K562 (cell line): ENCODE data around the gene HEPHL1. TPM values are rescaled to one million over a fixed set of nuclear protein-coding genes. Genes with fewer than 3 reads are reported as not detected.

Experiments used
- ERF ChIP-seq: fragments of 450-650 bp; formaldehyde crosslinking; IDR thresholded peaks from 2 replicates; pipeline ENCODE4 v1.4.0; 2020; ENCODE audit warnings: mild to moderate bottlenecking, mixed read lengths
- ETV1 ChIP-seq: fragments of 450-650 bp; conservative IDR thresholded peaks from 2 replicates; pipeline ENCODE4 v1.6.1; 2016; ENCODE audit warnings: missing genetic modification characterization, control low read depth, low read depth, missing compliant biosample characterization
- EZH2 ChIP-seq: IDR thresholded peaks from 2 replicates; pipeline ENCODE4 v1.6.1; 2012; ENCODE audit warnings: low read depth, mild to moderate bottlenecking, inconsistent platforms, low read length, borderline replicate concordance
- LEF1 ChIP-seq: fragments of 450-650 bp; IDR thresholded peaks from 2 replicates; pipeline ENCODE4 v1.6.1; 2016; ENCODE audit warnings: mild to moderate bottlenecking
- MYBL2 ChIP-seq, 2 experiments: fragments of 450-650 bp in 1 of 2; sonication (generic) in 1 of 2; formaldehyde crosslinking in 1 of 2; IDR thresholded peaks; 2 replicates each; pipeline versions ENCODE4 v1.6.1 to v1.8.1; 2017 to 2022; ENCODE audit warnings: borderline replicate concordance in 1 of 2, inconsistent platforms in 1 of 2, low read depth in 1 of 2, mild to moderate bottlenecking in 1 of 2, missing genetic modification reagents in 1 of 2, moderate library complexity in 1 of 2
- NBN ChIP-seq: fragments of 450-650 bp; IDR thresholded peaks from 2 replicates; pipeline ENCODE4 v1.6.1; 2016; ENCODE audit warnings: low read depth, mild to moderate bottlenecking
- PKNOX1 ChIP-seq: fragments of 450-650 bp; IDR thresholded peaks from 2 replicates; pipeline ENCODE4 v1.6.1; 2016
- RUNX1 ChIP-seq: sonication (generic); IDR thresholded peaks from 2 replicates; pipeline ENCODE4 v1.6.1; 2016; ENCODE audit warnings: antibody characterized with exemption, low read depth
- SMAD4 ChIP-seq: fragments of 250-450 bp; sonication (Bioruptor Pico); conservative IDR thresholded peaks from 2 replicates; pipeline ENCODE4 v1.8.0; 2021; ENCODE audit warnings: inconsistent platforms, mild to moderate bottlenecking, moderate library complexity
- STAT5A ChIP-seq: IDR thresholded peaks from 2 replicates; pipeline ENCODE4 v1.6.1; 2012; ENCODE audit warnings: low read length, inconsistent platforms, borderline replicate concordance
- TBP ChIP-seq: optimal IDR thresholded peaks from 2 replicates; pipeline ENCODE3; 2011; ENCODE audit warnings: low read depth, low read length, improper control_type of control experiment
- TCFL5 ChIP-seq: fragments of 250-450 bp; sonication (Bioruptor Pico); conservative IDR thresholded peaks from 2 replicates; pipeline ENCODE4 v1.6.1; 2021; ENCODE audit warnings: mild to moderate bottlenecking, moderate library complexity, matching md5 sums
- VEZF1 ChIP-seq: fragments of 200-800 bp; sonication (Bioruptor generic); IDR thresholded peaks from 2 replicates; pipeline ENCODE4 v1.6.1; 2017; ENCODE audit warnings: missing genetic modification characterization, missing compliant biosample characterization
- ZBTB12 ChIP-seq: fragments of 250-450 bp; sonication (Bioruptor Pico); IDR thresholded peaks from 2 replicates; pipeline ENCODE4 v1.4.0; 2020
- ZBTB43 ChIP-seq: sonication (generic); formaldehyde crosslinking; IDR thresholded peaks from 2 replicates; pipeline ENCODE4 v1.8.0; 2023; ENCODE audit warnings: mild to moderate bottlenecking, missing genetic modification reagents
- ZFPM2 ChIP-seq: fragments of 250-450 bp; sonication (Bioruptor Pico); IDR thresholded peaks from 2 replicates; pipeline ENCODE4 v1.5.1; 2022; ENCODE audit warnings: mild to moderate bottlenecking
- ZNF212 ChIP-seq: fragments of 450-650 bp; formaldehyde crosslinking; IDR thresholded peaks from 2 replicates; pipeline ENCODE4 v1.4.0; 2020; ENCODE audit warnings: mild to moderate bottlenecking
- ZNF23 ChIP-seq: fragments of 250-450 bp; sonication (Bioruptor Pico); IDR thresholded peaks from 2 replicates; pipeline ENCODE4 v1.4.0; 2020; ENCODE audit warnings: mild to moderate bottlenecking
- ZNF75A ChIP-seq: fragments of 450-650 bp; formaldehyde crosslinking; IDR thresholded peaks from 2 replicates; pipeline ENCODE4 v1.4.0; 2020; ENCODE audit warnings: mild to moderate bottlenecking
- ZNF79 ChIP-seq: fragments of 250-450 bp; sonication (Bioruptor Pico); IDR thresholded peaks from 2 replicates; pipeline ENCODE4 v1.4.0; 2020; ENCODE audit warnings: low read depth, mild to moderate bottlenecking, moderate library complexity
- polyA plus RNA-seq, 8 experiments: library from polyadenylated mRNA; depleted of rRNA in 4 of 8; stranded (reverse) in 5 of 8; unstranded in 3 of 8; fragments of >200 nt; fragmentation: Nextera tagmentation in 2 of 8; fragmentation: Illumina TruSeq in 1 of 8; extraction: Ambion mirVana in 2 of 8; extraction: Trizol in 1 of 8; gene quantifications; 2 replicates each; pipeline versions ENCODE4 v1.2.1 to v1.2.3, GENCODE V29; 2011 to 2014; ENCODE audit warnings: inconsistent platforms in 1 of 8, missing spikeins in 1 of 8
- total RNA-seq, 7 experiments: library from RNA; depleted of rRNA in 6 of 7; stranded (reverse); fragments of >200 nt in 6 of 7; fragmentation: Illumina TruSeq in 2 of 7; extraction: Trizol in 2 of 7; gene quantifications; 2 replicates each; pipeline versions ENCODE4 v1.2.1 to v1.2.3, GENCODE V29; 2011 to 2021; ENCODE audit warnings: low replicate concordance in 1 of 7
- TF ChIP-seq, protein P1 (sequence below): fragments of 450-650 bp; formaldehyde crosslinking; IDR thresholded peaks from 2 replicates; pipeline ENCODE4 v1.4.0; 2020; ENCODE audit warnings: mild to moderate bottlenecking, mixed read lengths

The HEPHL1 gene
- total and polyA plus RNA-seq, 9 of the 15 experiments (the other 6 are each of a cell fraction or from before 2014, with no cell fraction given), result 0.01 TPM; not detected in 8

DNA sequence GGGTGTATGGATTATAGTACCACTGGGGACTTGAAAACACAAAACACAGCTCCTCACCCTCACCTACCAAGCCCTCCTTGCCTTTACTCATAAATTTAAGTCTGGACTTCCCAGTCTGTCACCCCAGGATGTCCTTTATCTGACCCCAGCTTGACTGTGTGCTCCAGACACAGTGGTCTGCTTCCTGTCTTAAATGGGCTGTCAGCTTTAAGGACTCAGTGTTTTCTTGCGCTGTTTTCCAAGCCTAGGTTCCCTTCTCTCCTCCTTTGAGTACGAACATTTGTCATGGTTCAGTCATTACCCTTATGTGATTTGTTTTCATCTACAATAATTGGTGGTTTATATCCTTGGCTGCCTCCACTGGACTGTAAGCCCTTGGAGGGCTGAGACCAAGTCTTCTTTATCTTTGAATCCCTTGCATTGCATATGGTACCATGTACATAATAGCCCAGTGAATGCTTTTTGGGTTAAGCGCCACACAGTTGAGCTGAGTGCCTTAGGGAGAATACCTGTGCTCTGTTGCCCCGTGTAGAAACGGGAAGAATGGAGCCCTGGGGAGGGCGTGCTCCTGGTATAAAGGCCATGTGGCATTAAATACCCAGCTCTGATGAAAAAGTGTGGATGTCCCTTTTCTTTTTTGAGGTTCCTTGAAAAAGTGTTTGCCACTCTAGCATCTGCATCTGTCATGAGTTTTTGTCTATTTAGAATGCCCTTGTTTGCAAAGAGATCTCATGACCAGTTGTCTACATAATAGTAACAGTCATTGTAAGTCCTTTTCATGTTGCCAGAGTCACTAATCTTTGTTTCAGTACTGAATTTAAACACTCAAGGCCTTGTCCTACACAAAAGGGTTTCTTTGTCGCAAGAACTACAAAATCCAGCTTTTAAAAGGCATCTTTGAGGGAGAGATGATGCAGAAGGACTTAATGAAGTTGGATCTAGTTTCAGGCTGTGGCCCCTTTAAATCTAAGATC is 121.4 kb downstream of the HEPHL1 start (continued):
- TF ChIP-seq ZNF79 (no peak), TBP (no peak), ZNF23 (no peak), ERF (CRISPR knock-in tag) (no peak), SMAD4 (CRISPR knock-in tag) (peak; percentile 89), ZFPM2 (CRISPR knock-in tag) (no peak), ZNF212 (no peak), ZBTB12 (no peak), EZH2 (no peak), LEF1 (peak; percentile 40; the same call in 1 of the 2 replicates), NBN (no peak), PKNOX1 (peak; percentile 91), RUNX1 (no peak), TCFL5 (CRISPR knock-in tag) (no peak), ZNF75A (no peak), ETV1 (peak; percentile 81), MYBL2 (IDR thresholded peaks at IDR 0.05; ENCODE audit: low read depth) (no peak), MYBL2 (CRISPR knock-in tag; IDR thresholded peaks at IDR 0.05; ENCODE audit: borderline replicate concordance) (no peak), STAT5A (no peak), VEZF1 (CRISPR knock-in tag) (no peak), ZBTB43 (CRISPR knock-in tag) (no peak)
- TF ChIP-seq, protein P1, sequence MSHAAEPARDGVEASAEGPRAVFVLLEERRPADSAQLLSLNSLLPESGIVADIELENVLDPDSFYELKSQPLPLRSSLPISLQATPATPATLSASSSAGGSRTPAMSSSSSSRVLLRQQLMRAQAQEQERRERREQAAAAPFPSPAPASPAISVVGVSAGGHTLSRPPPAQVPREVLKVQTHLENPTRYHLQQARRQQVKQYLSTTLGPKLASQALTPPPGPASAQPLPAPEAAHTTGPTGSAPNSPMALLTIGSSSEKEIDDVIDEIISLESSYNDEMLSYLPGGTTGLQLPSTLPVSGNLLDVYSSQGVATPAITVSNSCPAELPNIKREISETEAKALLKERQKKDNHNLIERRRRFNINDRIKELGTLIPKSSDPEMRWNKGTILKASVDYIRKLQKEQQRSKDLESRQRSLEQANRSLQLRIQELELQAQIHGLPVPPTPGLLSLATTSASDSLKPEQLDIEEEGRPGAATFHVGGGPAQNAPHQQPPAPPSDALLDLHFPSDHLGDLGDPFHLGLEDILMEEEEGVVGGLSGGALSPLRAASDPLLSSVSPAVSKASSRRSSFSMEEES, result no peak
